Activated CD8-positive, alpha-beta memory T cell treated with anti-CD3 and anti-CD28 coated beads for 4 hours (primary cell): Measurements from ENCODE around the gene ANO2.

Source experiments
- DNase-seq, 2 donors: peaks; one replicate each; pipeline ENCODE4 v3.0.0-alpha.2; 2020; ENCODE audit warnings: low read depth in 2 of 2

Gene ANO2

DNA sequence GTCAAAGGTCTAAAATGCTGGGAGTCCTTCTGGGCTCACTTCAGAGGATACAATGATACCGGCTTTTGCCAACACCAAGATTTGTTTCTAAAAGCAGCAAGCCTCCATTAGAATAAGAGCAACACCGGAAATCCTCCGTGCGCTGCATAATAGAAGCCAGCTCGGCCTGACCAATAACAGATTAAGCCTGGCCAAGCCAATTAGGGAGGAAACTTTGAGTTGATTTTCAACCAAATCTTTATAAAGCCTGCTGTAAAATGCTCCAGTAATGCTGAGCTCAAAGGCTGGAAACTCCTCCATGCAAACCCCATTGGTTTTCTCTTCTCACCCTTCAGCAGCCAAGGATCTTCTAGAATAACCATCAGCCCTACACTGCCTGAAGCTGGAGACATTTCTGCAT lies 363.0 kb downstream of the ANO2 start:
- no peak for DNase-seq

DNA sequence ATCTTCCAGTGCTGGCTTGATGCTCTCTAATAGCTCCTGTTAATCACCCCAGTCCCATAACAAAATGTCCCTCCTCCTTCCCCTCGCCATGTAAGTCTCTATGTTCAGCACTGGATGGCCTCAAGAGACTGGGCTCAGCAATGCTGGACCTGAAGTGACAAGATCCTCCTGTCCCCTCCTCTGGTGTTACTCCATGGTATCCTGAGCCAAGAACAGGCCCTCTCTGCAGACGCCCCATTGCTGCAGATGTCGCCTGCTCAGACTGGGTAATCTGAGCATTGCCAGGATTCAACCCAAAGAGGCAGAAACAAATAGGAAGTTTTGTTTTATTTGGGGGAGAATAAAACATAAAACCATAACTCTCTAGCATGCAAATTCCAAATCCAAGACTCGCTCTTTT lies 363.4 kb downstream of the ANO2 start:
- DNase-seq = no peak

DNA sequence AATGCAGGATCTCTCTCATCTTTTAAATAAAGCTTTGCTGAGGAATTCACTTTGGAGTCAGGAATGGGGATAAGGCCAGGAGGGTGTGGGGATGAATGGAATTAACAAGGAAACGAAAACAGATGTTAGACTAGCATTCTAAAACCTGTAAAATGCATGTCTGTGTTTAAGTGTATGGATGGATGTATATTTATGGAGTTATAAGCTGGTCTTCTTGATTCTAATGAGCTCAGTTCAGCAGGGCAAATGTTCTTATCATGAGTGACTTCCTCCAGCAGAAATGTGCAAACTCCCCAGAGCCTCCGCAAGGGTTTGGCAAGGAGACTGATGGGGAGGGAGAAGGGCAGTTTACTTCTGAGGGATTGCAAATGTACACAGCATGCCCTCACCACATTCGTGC lies 364.0 kb downstream of the ANO2 start:
- no peak for DNase-seq

DNA sequence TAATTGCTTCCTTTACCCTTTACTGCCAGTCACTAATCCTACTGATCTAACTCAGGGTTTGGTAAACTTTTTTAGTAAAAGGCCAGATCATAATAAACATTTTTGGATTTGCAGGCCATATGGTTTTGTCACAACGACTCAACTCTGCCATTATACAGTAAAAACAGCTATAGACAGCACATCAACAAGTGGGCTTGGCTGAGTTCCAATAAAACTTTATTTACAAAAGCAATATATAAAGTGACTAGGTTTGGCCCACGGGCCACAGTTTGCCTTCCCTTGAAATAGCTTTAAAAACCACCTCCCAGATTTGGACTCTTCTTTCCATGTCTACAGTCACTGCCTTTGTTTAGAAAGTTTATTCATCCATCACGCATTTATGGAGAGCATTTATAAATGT lies 366.3 kb downstream of the ANO2 start:
- no peak for DNase-seq

DNA sequence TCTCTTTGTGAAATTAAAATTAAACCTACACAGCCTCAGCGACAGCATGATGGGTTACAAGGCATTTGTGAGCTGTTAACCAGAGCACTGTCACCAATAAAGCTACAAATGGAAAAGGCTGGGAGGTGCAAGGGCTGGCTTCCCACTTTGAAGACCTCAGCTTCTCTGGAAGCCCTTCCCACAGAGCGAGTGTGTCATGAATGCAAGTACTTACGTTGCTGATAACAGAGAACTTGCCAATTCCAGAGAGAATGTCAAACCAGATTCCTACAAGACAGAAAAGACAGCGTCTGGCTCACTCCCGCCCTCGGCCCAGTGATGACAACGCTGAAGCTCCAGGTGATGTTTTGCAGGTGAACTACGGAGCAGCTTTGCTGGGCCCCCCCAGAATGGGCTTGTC lies 367.3 kb downstream of the ANO2 start:
- DNase-seq = no peak

DNA sequence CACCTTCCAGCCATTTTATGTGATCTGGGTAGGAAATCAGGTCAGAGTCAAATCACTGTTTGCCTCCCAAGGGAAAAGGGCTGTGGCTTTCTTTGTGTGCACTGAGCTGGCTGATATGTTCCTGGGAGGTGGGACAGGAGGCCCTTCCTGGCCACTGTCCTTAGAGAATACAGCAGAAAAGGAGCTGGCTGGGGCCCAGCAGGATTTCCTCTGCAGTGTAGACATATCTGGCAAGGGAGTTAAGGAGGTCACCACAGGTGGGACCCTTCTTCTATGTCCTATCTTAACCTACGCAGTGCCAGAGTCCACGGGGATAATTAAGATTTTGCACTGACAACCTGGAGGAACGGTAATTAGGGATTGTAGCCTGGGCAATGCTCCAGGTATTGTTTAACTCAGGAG lies 367.8 kb downstream of the ANO2 start:
- no peak for DNase-seq

DNA sequence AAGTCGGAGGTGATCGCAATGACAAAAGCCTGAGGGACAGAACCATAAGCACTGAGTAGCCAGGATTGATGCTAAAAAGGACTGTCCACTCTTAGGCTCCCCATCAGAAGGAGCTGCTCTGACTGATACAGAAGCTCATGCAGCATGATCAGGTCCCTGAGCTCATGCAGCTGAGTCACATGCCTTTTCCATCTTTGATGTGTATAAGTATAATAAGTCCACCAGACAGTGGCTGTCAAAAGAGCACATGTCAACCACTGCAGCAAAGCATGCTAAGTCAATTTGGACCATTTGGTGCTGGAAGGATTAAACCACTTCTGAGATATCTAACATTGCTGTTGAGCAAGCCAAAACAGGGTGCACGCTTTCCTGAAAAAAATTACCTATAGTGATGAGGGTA lies 369.1 kb downstream of the ANO2 start:
- DNase-seq = no peak

DNA sequence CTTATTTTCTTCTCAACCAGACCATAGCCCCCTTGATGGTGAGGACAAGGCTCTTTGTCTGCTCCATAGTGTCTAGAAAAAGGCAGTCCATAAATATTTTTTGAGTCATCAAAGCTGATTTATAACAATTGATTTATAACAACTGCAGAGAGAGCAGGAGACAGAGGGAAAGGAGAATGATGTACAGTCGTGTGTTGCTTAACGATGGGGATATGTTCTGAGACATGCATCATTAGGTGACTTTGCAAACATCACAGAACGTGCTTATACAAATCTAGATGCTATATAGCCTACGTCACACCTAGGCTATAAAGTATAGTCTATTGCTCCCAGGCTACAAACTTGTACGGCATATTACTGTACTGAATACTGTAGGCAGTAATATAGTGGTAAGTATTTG lies 369.8 kb downstream of the ANO2 start:
- DNase-seq = no peak

DNA sequence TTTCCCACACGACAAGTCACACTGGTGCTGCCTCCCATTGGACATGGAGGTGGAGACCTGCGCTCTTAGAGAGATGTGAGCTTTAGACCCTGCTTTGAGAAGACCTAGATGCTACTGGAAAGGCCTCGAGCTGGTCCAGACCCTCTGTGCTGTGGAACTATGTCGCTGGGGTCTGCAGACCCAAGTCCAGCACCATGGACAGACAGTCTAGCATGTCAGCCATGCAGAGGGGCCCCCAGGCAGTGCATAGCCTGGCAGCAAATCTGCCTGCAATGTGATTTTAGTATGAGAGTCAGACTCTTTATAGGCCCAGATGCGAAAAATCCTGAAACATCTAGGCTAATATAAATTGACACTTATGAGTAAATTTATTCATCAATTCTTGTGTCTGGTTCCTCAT lies 371.7 kb downstream of the ANO2 start:
- DNase-seq = no peak

DNA sequence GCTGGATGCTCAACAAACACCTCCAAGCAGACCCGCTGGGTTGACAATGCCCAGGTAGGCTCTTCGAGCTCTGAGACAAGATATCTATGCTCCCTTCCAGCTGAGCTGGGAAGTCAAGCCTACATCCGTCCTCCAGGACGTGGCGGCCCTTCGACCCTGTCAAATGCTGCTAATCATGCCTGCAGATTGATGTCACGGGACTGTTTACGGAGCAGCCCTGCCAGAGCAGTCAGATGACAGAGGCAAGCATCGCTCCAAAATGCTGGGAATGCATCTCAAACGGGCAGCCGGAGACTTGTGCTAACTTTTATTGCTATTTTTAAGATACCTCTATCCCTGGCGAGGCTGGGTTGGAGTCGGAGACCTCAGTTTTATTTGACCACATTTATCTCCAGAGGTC lies 373.9 kb downstream of the ANO2 start:
- no peak for DNase-seq

DNA sequence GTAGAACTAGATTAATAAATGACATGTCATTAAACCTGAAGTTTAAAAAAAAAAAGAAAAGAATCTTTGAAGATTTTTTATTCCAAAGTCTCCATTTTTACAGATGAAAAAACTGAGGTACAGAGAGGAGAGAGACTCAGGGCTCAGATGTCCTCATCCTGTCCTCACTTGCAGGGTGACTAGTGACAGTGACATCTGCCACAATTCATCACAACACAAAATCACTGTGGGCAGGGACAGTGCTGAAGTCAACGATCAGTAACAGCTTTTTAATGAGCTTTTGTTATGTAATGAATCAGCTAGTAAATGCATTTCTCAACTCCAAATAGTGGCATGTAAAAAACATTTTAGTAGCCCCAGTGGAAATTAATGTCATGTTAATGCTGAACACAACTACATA lies 374.6 kb downstream of the ANO2 start:
- DNase-seq = no peak

DNA sequence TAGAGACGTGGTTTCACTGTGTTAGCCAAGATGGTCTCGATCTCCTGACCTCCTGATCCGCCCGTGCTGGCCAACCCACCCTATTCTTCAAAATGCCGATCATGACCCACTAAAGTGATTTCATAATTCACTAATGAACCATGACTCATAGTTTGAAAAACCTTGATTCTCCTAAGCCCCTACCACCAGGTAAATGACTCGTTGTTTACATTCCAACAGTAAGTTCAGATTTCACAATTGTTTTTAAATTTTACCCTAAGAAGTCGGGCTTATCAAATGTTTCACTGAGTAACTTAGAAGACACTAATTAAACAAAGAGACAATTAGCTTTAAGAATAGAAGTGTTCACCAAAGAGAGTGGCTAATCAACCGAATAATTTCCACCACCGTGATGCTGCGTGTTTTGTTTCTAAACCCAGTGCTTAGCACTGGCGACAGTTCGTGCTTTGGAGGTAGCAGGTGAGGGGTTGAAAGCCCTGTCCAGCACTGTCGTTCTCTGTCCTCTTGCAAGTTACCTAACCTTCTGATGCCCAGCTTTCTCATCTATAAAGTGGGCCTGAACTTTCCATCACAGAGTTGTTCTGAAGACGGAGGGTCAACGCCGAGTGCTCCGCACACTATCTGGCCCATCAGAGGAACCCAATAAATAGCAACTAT lies 376.6 kb downstream of the ANO2 start:
- no peak for DNase-seq

DNA sequence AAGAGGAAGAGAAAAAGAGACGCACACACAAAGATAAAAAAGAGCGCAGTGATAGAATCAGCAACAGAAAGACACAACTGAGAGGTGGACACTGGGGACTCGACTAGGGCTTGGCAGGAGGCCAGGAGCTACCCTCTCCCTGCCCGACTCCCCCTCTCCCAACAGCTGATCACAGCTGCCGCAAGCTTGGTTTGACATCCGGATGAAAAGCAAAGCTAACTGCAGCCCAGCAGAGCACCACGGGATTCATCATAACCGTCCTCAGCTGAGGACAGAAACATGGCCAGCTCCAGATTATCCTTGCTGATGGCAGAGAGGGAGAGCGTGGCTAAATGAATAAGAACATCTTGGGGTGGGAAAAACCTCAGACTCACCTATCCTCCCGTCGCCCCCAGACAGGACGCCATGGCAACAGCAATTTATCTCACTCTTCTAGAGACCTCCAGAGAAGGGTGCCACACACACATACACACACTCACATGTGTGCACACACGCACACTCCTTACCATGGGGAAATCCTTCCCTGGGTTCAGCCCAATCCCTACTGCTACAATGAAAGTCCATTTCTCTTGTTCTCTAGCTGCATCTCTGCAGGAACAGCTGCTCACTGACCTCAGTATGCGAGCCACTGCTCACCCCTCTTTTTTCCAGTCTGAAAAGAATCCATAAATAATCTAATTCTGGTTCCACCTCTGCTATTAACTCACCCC lies 377.9 kb downstream of the ANO2 start:
- DNase-seq = no peak

DNA sequence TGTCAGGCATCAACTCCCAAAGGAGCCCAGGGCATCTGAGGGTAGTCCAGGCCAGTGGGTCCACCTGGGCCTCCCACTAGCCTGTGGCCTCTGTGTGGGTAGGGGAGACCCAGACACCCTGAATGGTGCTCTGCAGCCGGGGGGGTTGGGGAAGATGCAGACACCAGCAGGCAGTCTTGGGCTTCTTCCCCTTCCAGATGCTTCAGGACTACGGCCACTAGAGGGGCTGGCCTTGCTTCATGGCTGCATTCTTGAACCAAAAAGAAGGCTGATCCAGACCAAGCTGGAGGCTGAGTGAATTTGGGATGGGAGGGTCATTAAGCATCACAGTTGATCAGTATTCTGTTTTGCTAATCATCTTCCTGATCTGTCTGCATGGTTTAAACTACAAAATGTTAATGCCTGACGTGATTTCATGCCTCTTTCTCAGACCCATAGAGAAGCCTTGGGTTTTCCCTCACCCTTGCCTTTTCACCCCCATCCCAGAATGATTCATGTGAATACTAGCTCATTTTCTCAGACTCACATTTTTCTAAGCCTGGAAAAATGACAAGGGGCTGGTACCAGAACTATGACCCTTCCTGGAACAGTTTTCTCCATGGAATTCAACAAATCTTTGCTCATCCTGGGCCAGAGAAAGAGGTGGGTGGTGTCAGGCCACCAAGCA lies 379.0 kb downstream of the ANO2 start:
- DNase-seq = no peak

DNA sequence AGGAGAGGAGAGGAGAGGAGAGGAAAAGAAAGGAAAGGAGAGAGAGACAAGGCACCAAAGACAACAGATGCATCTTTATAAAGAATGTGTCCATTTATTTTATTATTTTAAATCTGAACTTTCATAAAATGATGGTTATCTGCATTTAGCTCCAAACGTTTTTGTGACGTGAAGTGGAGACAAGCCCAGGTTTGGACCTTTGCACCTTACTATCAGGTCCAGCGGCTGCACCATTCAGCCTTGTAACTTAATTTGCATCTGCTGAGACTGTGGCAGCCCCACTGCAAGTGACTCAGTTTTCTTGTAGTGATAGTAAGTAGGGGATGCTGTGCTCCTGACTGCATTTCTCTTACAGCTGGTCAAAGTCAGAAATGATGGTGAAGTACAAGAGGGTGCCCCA lies 382.5 kb downstream of the ANO2 start:
- no peak for DNase-seq

DNA sequence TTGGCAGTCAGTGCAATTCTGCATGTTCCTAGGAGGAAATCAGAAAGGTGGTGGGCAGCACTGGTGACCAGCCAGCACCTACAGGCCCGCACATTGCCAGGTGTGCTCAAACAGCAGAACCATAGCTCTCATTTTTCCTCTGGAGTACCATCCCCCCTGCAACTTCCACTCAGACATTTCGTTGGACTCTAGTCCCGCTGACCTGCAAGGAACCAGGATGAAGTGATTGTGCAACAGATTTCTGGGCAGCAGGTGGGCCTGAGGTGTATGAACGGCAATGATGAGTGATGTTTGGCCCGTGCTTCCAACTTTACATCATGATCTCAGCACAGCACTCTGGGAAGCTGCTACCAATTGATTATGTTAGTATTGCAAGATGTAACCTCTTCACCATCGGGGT lies 383.2 kb downstream of the ANO2 start:
- DNase-seq = no peak

DNA sequence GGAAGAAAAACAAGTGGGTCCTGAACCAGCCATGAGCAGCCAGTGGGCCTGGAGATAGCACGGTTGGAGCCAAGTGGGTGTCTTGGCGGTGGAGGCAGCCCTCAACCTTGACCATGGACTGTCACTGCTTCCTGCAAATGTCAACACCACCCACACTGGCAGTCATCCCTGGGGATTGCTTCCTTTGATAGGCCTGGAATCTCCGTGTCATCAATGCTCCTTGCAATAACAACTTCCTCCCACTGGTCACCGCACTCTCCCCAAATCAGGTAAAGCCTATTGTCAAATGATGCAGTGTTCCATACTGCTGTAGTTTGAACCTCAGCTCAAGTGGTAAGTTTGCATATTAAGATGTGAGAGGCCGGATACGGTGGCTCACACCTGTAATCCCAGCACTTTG lies 384.0 kb downstream of the ANO2 start:
- DNase-seq = no peak

DNA sequence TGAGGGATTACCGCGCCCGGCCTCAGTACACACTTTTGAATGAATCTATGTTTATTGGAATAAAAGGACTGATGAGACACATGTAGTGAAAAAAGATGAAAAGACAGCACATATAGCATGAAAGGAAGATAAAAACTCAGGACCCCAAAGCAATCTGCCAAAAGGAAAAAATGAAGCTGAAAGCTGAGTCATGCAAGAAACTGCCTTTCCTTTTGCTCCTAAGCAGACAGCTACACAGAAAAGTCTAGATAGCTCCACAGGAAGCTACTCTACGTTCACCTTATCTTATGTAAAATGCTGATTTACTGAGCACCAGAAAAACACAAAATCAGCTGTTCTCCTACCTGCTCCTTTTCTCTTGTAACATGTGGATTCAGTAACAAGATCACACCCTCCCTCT lies 384.8 kb downstream of the ANO2 start:
- no peak for DNase-seq

DNA sequence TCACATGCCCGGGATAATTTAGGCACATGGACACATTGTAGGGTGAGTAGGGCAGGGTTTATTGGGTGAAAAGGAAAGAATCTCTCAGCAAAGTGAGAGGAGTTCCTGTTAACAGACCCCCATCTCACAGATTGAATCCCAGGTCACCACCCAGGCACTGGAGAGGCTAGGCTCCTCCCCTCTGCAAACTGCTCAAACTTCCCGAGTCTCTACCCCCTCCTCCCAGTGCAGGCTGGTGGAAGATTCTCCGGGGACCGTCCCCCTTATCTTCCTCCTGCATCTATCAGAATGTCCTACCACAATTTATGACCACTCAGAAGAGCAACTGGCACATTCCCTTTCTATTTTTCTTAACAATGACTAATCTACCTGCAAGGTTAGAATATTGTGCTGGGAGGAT lies 387.2 kb downstream of the ANO2 start:
- no peak for DNase-seq

DNA sequence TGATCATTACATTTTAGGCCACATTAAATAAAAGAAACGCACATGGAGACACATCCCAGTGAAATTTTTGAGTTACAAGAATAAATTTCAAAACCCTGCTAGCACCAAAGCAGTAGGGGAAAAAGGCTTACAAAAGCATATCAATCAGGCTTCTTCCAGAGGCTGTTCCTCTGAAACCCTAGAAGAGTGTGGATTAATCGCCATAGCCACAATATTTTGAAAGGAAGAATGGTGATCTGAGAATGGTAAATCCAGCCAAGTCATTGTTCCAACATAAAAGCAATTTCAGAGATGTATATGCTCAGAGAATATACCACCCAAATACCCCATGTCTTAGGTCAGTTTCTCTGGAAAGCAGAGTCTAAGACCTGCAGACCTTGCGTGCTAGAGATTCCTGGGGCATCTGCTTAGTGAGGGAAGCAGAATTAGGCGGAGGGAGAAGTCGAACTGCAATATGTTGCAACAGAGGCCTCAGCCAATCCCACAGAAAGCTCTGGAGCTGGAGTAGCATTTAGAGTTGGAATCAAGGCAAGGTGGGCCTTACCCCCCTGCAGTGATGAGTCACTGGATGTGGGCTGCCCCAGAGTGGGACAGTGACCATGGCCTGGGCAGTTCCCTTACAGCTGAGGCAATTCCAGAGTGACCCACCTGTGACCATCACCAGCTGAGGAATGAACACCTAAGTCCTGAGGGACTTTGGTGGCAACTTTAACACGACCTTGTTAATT lies 387.9 kb downstream of the ANO2 start:
- no peak for DNase-seq

DNA sequence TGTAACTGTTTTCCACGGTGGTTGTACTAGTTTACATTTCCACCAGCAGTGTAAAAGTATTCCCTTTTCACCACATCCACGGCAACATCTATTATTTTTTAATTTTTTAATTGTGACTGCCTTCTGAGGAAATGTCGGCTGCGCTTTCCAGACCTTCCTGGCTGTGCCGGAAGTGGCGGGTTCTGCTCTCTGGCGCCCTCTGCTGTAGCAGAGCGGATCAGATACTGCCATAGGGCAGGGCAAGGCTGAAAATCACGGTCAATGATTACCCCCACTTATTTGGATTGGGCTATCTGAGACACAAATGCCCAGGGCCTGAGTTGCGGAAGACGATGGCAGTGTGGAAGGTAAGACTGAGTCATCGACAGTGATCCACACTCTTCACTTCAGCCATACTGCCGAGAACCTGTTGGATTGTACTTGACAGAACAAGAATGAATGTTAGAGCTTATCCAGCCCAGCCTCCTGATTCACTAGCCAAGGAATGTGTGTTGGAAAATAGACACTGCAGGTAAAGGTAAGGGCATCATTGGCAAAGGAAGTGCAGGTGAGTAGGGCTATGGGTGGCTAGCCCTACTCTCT lies 388.9 kb downstream of the ANO2 start:
- no peak for DNase-seq

DNA sequence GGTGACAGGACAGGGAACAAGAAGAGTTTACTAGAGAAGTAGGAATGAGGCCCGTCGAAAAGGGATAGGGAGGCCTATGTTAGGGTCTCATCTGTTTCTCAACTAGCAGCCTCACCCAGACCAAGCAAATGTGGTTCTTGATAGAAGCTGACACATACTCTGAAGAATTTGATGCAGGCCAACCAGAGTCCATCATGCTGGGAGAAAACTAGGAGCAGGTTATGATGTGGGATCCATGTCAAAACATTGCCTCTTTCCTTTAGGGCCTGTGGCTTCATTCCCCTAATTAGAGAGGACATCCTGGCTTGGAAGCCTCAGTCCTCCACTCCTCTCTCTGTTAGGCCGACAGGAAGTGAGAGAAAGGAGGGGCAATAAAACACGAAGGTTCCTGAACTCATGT lies 390.3 kb downstream of the ANO2 start:
- no peak for DNase-seq
